IMR-90 (cell line): ENCODE data around the gene ACTR1A. TPM values are rescaled to one million over a fixed set of nuclear protein-coding genes. Genes with fewer than 3 reads are reported as not detected.

Experiments used
- ATAC-seq: fragments of 200-7000 bp; cut with Tn5 transposase; 2 replicates; pipeline ENCODE4 v1.9.1; 2020; ENCODE audit warnings: low read depth, mild to moderate bottlenecking, moderate library complexity
- BruUV-seq: library from RNA; stranded (reverse); fragments of 400-500 nt; replicated peaks from 2 replicates; lab custom pipeline; 2021; lab: Mats Ljungman, UMichigan
- CTCF ChIA-PET: fragments of 300-600 bp; formaldehyde crosslinking; extraction: SDS; loops from one replicate; lab custom pipeline; 2021; ENCODE audit warnings: antibody characterized with exemption; lab: Yijun Ruan, JAX
- POLR2A ChIA-PET: fragments of 300-600 bp; sonication (Branson Sonifier 250); formaldehyde crosslinking; loops from one replicate; lab custom pipeline; 2022; ENCODE audit warnings: antibody characterized with exemption; ENCODE audit not compliant: unreplicated experiment; lab: Charles Lee
- DNase-seq: peaks from one replicate; pipeline ENCODE4 v3.0.0; 2013
- H2AFZ ChIP-seq: replicated peaks from 2 replicates; pipeline ENCODE3; 2013; ENCODE audit warnings: low read length, mild to moderate bottlenecking; ENCODE audit not compliant: poor library complexity
- H2AK5ac ChIP-seq: 2 replicates; pipeline ENCODE4 v1.6.1; 2013; ENCODE audit warnings: low read depth, low read length, inconsistent platforms
- H2AK9ac ChIP-seq: replicated peaks from 2 replicates; pipeline ENCODE3; 2013; ENCODE audit warnings: mild to moderate bottlenecking, low read depth, low read length, moderate library complexity; ENCODE audit not compliant: poor library complexity
- H2BK120ac ChIP-seq: 2 replicates; pipeline ENCODE4 v1.6.1; 2013; ENCODE audit warnings: low read depth, low read length, inconsistent platforms
- H2BK15ac ChIP-seq: 3 replicates; pipeline ENCODE4 v1.6.1; 2013; ENCODE audit warnings: low read depth, low read length, inconsistent platforms
- H2BK20ac ChIP-seq: 2 replicates; pipeline ENCODE4 v1.6.1; 2013; ENCODE audit warnings: low read depth, mild to moderate bottlenecking, inconsistent platforms, low read length, moderate library complexity
- H2BK5ac ChIP-seq: 2 replicates; pipeline ENCODE4 v1.6.1; 2013; ENCODE audit warnings: mild to moderate bottlenecking, low read depth, low read length, inconsistent platforms; ENCODE audit not compliant: poor library complexity, severe bottlenecking
- H3K14ac ChIP-seq: replicated peaks from 2 replicates; pipeline ENCODE4 v1.6.1; 2013; ENCODE audit warnings: low read depth, low read length, inconsistent platforms
- H3K18ac ChIP-seq: 2 replicates; pipeline ENCODE4 v1.6.1; 2013; ENCODE audit warnings: low read depth, low read length, control low read depth
- H3K23ac ChIP-seq: 2 replicates; pipeline ENCODE4 v1.6.1; 2013; ENCODE audit warnings: low read depth, low read length, inconsistent platforms
- H3K27ac ChIP-seq: 2 replicates; pipeline ENCODE4 v1.5.1; 2013; ENCODE audit warnings: mild to moderate bottlenecking, control low read depth, low read length; ENCODE audit not compliant: insufficient read depth
- H3K27me3 ChIP-seq: 2 replicates; pipeline ENCODE4 v1.6.1; 2013; ENCODE audit warnings: low read length; ENCODE audit not compliant: control insufficient read depth, insufficient read depth
- H3K36me3 ChIP-seq: 2 replicates; pipeline ENCODE4 v1.6.1; 2013; ENCODE audit warnings: low read length, mixed read lengths; ENCODE audit not compliant: control insufficient read depth, insufficient read depth
- H3K4ac ChIP-seq: 2 replicates; pipeline ENCODE4 v1.6.1; 2013; ENCODE audit warnings: low read depth, low read length, inconsistent platforms
- H3K4me1 ChIP-seq: 2 replicates; pipeline ENCODE4 v1.6.1; 2013; ENCODE audit warnings: low read length, mixed read lengths; ENCODE audit not compliant: control insufficient read depth, insufficient read depth
- H3K4me2 ChIP-seq: 2 replicates; pipeline ENCODE4 v1.6.1; 2013; ENCODE audit warnings: low read depth, mild to moderate bottlenecking, control low read depth, low read length, moderate library complexity
- H3K4me3 ChIP-seq: 2 replicates; pipeline ENCODE4 v1.5.1; 2013; ENCODE audit warnings: low read depth, mild to moderate bottlenecking, control low read depth, low read length, moderate library complexity; ENCODE audit not compliant: insufficient read depth
- H3K56ac ChIP-seq: 2 replicates; pipeline ENCODE4 v1.6.1; 2013; ENCODE audit warnings: low read length, inconsistent platforms; ENCODE audit not compliant: insufficient read depth; ENCODE audit errors: extremely low read depth
- H3K79me1 ChIP-seq, 2 experiments: 2 replicates each; pipeline ENCODE4 v1.6.1; 2013; ENCODE audit warnings: low read length in 2 of 2, inconsistent platforms in 1 of 2, low read depth in 1 of 2
- H3K9ac ChIP-seq: 2 replicates; pipeline ENCODE4 v1.6.1; 2013; ENCODE audit warnings: low read depth, low read length, control low read depth
- H3K9me1 ChIP-seq: 2 replicates; pipeline ENCODE4 v1.6.1; 2013; ENCODE audit warnings: low read length, inconsistent platforms; ENCODE audit not compliant: insufficient read depth
- H3K9me3 ChIP-seq: 2 replicates; pipeline ENCODE4 v1.6.1; 2013; ENCODE audit warnings: low read length; ENCODE audit not compliant: control insufficient read depth, insufficient read depth
- H4K20me1 ChIP-seq: 2 replicates; pipeline ENCODE4 v1.6.1; 2013; ENCODE audit warnings: low read length, inconsistent platforms; ENCODE audit not compliant: insufficient read depth
- H4K5ac ChIP-seq: 2 replicates; pipeline ENCODE4 v1.6.1; 2013; ENCODE audit warnings: mild to moderate bottlenecking, low read depth, low read length, control low read depth
- H4K8ac ChIP-seq, 2 experiments: 2 replicates each; pipeline ENCODE4 v1.6.1; 2013; ENCODE audit warnings: low read depth in 2 of 2, low read length in 2 of 2, control low read depth in 1 of 2, inconsistent platforms in 1 of 2
- H4K91ac ChIP-seq: 2 replicates; pipeline ENCODE4 v1.6.1; 2013; ENCODE audit warnings: low read depth, low read length, inconsistent platforms; ENCODE audit not compliant: insufficient read depth
- BHLHE40 ChIP-seq: fragments of 150-350 bp; IDR thresholded peaks from 2 replicates; pipeline ENCODE4 v1.6.1; 2016; ENCODE audit warnings: mild to moderate bottlenecking, low read depth, low read length
- CEBPB ChIP-seq: IDR thresholded peaks from 2 replicates; pipeline ENCODE4 v1.6.1; 2012; ENCODE audit warnings: low read depth, low read length, improper control_type of control experiment
- CHD1 ChIP-seq: IDR thresholded peaks from 2 replicates; pipeline ENCODE4 v1.6.1; 2012; ENCODE audit warnings: low read depth, low read length, improper control_type of control experiment
- FOS ChIP-seq: fragments of 150-350 bp; IDR thresholded peaks from 2 replicates; pipeline ENCODE4 v1.6.1; 2016; ENCODE audit warnings: low read depth, low read length
- MAFK ChIP-seq: IDR thresholded peaks from 2 replicates; pipeline ENCODE4 v1.6.1; 2012; ENCODE audit warnings: low read depth, low read length, improper control_type of control experiment
- MAZ ChIP-seq: IDR thresholded peaks from 2 replicates; pipeline ENCODE4 v1.6.1; 2012; ENCODE audit warnings: low read depth, mild to moderate bottlenecking, low read length, improper control_type of control experiment, moderate library complexity, borderline replicate concordance
- MXI1 ChIP-seq: IDR thresholded peaks from 2 replicates; pipeline ENCODE4 v1.6.1; 2012; ENCODE audit warnings: low read depth, mild to moderate bottlenecking, low read length, moderate library complexity, borderline replicate concordance
- NFE2L2 ChIP-seq: fragments of 150-350 bp; IDR thresholded peaks from 2 replicates; pipeline ENCODE4 v1.6.1; 2016; ENCODE audit warnings: low read depth, mild to moderate bottlenecking, low read length
- POLR2A ChIP-seq: IDR thresholded peaks from 2 replicates; pipeline ENCODE4 v1.6.1; 2012; ENCODE audit warnings: mild to moderate bottlenecking, low read depth, low read length
- RAD21 ChIP-seq: IDR thresholded peaks from 2 replicates; pipeline ENCODE4 v1.6.1; 2012; ENCODE audit warnings: low read length, improper control_type of control experiment
- RCOR1 ChIP-seq: IDR thresholded peaks from 2 replicates; pipeline ENCODE4 v1.6.1; 2012; ENCODE audit warnings: mild to moderate bottlenecking, low read length, improper control_type of control experiment; ENCODE audit not compliant: insufficient replicate concordance
- RFX5 ChIP-seq: IDR thresholded peaks from 2 replicates; pipeline ENCODE4 v1.8.0; 2012; ENCODE audit warnings: low read depth, mild to moderate bottlenecking, low read length, moderate library complexity
- SMC3 ChIP-seq: fragments of 150-350 bp; IDR thresholded peaks from 2 replicates; pipeline ENCODE4 v1.6.1; 2016; ENCODE audit warnings: low read depth, mild to moderate bottlenecking, antibody characterized with exemption, low read length, moderate library complexity
- USF2 ChIP-seq: fragments of 150-350 bp; IDR thresholded peaks from 2 replicates; pipeline ENCODE4 v1.6.1; 2017; ENCODE audit warnings: mild to moderate bottlenecking, antibody characterized with exemption, low read length, low read depth
- WGBS, 2 experiments: methylation state at CpG; one replicate each; pipeline versions ENCODE4 v1.1.5 to v1.1.7; 2013; ENCODE audit warnings: missing lambda C conversion rate in 2 of 2; ENCODE audit not compliant: insufficient read length in 1 of 2; ENCODE audit errors: extremely low coverage in 2 of 2; 5-methylcytosine and 5-hydroxymethylcytosine counted together
- dilution Hi-C: fragments of 300-500 bp; cut with HindIII; formaldehyde crosslinking; loops from one replicate; pipeline ENCODE4 v1.14.3; 2018; ENCODE audit warnings: low sequenced_read_pairs; ENCODE audit not compliant: unreplicated experiment
- in situ Hi-C: fragments of 300-500 bp; cut with MboI; formaldehyde crosslinking; loops from 3 replicates; pipeline ENCODE4 v1.14.3; 2019; ENCODE audit warnings: low sequenced_read_pairs, inconsistent platforms, mixed read lengths
- intact Hi-C: fragments of 100-400 bp; cut with micrococcal nuclease; formaldehyde crosslinking; loops from 2 replicates; pipeline ENCODE4 v1.10.0; 2022
- polyA plus RNA-seq, 3 experiments: library from polyadenylated mRNA; depleted of rRNA; stranded (reverse); fragments of >200 nt; gene quantifications; 2 replicates each; pipeline ENCODE4 v1.2.3, GENCODE V29; 2012; ENCODE audit warnings: low replicate concordance in 1 of 3
- total RNA-seq: library from RNA; depleted of rRNA; stranded (reverse); fragments of >200 nt; gene quantifications from 2 replicates; pipeline ENCODE4 v1.2.3, GENCODE V29; 2012
- TF ChIP-seq, protein P1 (sequence below): fragments of 150-350 bp; IDR thresholded peaks from 2 replicates; pipeline ENCODE4 v1.6.1; 2016; ENCODE audit warnings: low read depth, mild to moderate bottlenecking, low read length, moderate library complexity, borderline replicate concordance
- TF ChIP-seq, protein P2 (sequence below): conservative IDR thresholded peaks from 2 replicates; pipeline ENCODE4 v1.5.1; 2012; ENCODE audit warnings: mild to moderate bottlenecking, low read depth, low read length, improper control_type of control experiment

Gene ACTR1A
- total and polyA plus RNA-seq, 2 of the 4 experiments (the other 2 are of a cell fraction) = 142 to 157 TPM

DNA sequence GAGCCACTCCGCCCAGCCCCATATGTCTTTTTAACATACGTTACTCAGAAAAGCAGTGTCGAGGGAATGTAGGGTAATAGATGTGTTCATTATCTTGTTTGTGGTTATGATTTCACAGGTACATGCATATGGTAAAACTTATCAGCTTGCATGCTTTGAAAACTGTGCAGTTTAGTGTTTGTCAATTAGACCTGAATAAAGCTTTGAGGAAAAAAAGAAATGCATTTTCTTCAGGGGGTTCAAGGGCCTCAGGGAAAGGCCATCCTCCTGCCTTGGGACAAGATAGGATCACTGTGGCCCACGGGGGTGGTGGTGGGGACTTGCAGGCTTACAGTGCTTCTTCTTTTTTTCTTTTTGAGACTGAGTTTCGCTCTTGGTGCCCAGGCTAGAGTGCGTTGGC, 35.2 kb downstream of the ACTR1A start:
- H2BK5ac ChIP-seq = no peak overlapping the region
- H2AK5ac ChIP-seq = no peak overlapping the region
- BruUV-seq = no TSS peak
- no peak overlapping the region for H4K5ac ChIP-seq
- no peaks in the 10 kb centered on the region for H4K20me1 ChIP-seq
- no peak overlapping the region for H3K4ac ChIP-seq
- DNase-seq = no peak
- TF ChIP-seq, protein P1, sequence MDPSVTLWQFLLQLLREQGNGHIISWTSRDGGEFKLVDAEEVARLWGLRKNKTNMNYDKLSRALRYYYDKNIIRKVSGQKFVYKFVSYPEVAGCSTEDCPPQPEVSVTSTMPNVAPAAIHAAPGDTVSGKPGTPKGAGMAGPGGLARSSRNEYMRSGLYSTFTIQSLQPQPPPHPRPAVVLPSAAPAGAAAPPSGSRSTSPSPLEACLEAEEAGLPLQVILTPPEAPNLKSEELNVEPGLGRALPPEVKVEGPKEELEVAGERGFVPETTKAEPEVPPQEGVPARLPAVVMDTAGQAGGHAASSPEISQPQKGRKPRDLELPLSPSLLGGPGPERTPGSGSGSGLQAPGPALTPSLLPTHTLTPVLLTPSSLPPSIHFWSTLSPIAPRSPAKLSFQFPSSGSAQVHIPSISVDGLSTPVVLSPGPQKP = no peak
- TF ChIP-seq RFX5 (no peak), USF2 (no peak), SMC3 (no peak), CEBPB (no peak), MXI1 (no peak), CHD1 (no peak), NFE2L2 (no peak), FOS (no peak), POLR2A (no peak), MAZ (no peak), BHLHE40 (no peak), MAFK (no peak), RAD21 (no peak), RCOR1 (no peak)
- TF ChIP-seq, protein P2, sequence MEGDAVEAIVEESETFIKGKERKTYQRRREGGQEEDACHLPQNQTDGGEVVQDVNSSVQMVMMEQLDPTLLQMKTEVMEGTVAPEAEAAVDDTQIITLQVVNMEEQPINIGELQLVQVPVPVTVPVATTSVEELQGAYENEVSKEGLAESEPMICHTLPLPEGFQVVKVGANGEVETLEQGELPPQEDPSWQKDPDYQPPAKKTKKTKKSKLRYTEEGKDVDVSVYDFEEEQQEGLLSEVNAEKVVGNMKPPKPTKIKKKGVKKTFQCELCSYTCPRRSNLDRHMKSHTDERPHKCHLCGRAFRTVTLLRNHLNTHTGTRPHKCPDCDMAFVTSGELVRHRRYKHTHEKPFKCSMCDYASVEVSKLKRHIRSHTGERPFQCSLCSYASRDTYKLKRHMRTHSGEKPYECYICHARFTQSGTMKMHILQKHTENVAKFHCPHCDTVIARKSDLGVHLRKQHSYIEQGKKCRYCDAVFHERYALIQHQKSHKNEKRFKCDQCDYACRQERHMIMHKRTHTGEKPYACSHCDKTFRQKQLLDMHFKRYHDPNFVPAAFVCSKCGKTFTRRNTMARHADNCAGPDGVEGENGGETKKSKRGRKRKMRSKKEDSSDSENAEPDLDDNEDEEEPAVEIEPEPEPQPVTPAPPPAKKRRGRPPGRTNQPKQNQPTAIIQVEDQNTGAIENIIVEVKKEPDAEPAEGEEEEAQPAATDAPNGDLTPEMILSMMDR = no peak
- no peak overlapping the region for H3K14ac ChIP-seq
- WGBS, 2 experiments = no CpG with 5 or more reads among the region's 6 CpGs
- 0 out of 2 replicates have a peak, but pooled peaks cover 2% of the 10 kb centered on the region for H3K4me1 ChIP-seq
- H3K36me3 ChIP-seq = no peaks in the 10 kb centered on the region
- H2BK15ac ChIP-seq = no peak overlapping the region
- H3K9ac ChIP-seq = no peak overlapping the region
- no peak overlapping the region for H2AFZ ChIP-seq
- H3K18ac ChIP-seq = no peak overlapping the region
- ATAC-seq = no peak
- H3K9me3 ChIP-seq = no peaks in the 10 kb centered on the region
- intact Hi-C loops = no loop called here
- no peak overlapping the region for H2AK9ac ChIP-seq
- no peak overlapping the region for H2BK20ac ChIP-seq
- no peak overlapping the region for H3K56ac ChIP-seq
- no peak overlapping the region for H4K91ac ChIP-seq
- no peak overlapping the region for H2BK120ac ChIP-seq
- ChIA-PET CTCF (no interaction called here), POLR2A (no interaction called here)
- H3K23ac ChIP-seq = no peak overlapping the region
- H3K79me1 ChIP-seq = no peaks in the 10 kb centered on the region
- in situ Hi-C loops = no loop called here
- no peak overlapping the region for H3K27ac ChIP-seq
- no peaks in the 10 kb centered on the region for H3K9me1 ChIP-seq
- no peak overlapping the region for H3K4me2 ChIP-seq
- peaks cover 6% of the 10 kb centered on the region for H3K27me3 ChIP-seq
- H4K8ac ChIP-seq = no peak overlapping the region
- H3K4me3 ChIP-seq = no peak overlapping the region
- dilution Hi-C loops = no loop called here
